GM18526 (cell line): ENCODE measurements around the gene CTDNEP1.

ENCODE experiments used
- POLR2A ChIP-seq: IDR thresholded peaks from 3 replicates; pipeline ENCODE4 v1.6.1; 2011; ENCODE audit not compliant: insufficient read length; ENCODE audit errors: extremely low read depth

CTDNEP1 gene

DNA sequence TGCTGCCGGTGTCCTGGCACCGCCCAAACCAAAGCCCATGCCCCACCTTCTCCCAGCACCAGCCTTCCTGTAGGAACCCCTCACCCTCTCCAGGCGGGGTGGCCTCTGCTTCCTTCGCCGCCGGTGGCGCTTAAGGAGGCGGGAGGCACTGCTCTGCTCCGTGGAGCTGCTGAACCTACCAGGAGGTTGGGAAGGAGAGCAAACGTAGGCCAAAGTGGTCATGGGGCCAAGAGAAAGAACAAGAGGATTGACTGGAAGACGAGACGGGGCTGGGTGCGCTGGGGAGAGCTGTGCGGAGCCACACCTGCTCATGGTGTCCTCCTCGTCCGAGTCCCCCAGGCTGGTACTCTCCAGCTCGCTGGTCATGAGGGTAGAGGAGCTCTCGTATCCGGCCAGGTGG lies 22.0 kb downstream of the CTDNEP1 start:
- TF ChIP-seq POLR2A, result no peak

- TF ChIP-seq POLR2A, result no peak
Measured at GRCh38 chr17:7228920-7229319, 22.6 kb downstream of the CTDNEP1 start.

DNA sequence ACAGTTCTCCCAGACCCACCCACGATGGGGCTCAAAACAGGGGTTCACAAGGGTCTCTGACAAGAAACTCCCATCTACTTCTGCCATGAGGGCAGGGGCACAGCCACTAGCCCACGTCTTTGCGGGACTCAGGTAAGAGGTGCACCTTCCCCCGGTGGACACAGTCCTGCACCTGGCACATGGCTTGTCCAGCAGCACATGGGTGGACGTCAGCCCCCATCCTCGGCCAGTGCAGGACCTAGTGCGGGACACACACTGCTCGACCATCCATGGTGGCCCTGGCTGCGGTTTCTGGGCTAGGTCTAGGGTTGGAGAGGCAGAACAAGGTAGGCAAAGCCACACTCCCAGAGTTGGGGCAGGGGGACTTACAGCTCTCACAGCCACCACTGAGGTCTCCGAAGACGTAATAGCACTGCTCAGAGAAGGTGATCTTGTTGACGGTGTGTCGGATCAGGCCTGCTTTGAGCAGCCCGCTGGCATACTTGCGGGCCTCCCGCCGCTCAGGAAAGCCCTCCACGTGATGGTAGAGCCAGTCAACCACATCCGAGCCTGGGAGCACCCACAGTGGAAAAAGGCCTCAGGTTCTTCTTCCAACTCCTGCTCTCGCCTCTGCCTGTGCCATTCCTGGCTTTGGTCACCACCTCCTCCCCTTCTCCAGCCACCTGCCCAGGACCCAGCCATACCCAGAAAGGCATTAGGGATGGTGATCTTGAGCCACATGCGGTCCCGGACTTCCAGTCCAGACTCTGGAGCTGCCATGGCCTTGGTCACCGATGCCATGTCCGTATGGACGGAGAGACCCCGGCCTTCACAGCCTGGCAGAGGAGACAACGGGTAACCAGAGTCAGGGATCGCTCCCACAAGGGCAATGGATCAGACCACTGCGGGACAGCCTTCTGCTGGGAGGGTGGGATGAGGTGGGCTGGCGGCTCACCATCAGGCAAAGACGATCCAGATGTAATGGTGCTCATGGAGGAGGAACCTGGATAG lies 24.5 kb downstream of the CTDNEP1 start:
- no peak for TF ChIP-seq POLR2A

GRCh38 chr17:7225711-7226331 lies 25.7 kb downstream of the CTDNEP1 start:
- no peak for TF ChIP-seq POLR2A

- no peak for TF ChIP-seq POLR2A
Measured at GRCh38 chr17:7224661-7225111, 26.8 kb downstream of the CTDNEP1 start.

GRCh38 chr17:7224110-7224509 lies 27.4 kb downstream of the CTDNEP1 start:
- TF ChIP-seq POLR2A, result no peak

DNA sequence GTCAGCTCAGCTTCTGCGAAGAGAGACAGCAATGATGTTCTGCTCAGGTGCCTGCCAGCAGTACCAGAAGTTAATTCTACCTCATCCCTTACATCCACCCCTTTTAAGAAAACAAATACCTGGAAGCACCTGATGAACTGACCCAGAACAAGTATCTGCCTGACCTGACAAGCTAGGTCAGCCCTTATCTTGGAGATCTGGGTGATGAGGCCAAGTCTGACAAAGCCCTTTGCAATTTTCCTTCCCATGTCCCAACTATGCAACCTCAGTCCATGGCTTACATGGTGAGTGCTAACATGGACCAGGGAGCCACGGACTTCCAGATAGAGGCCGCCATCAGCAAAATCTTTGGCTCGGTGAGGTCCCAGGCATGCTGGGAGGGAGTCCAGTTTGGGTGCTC lies 28.2 kb downstream of the CTDNEP1 start:
- TF ChIP-seq POLR2A, result no peak

DNA sequence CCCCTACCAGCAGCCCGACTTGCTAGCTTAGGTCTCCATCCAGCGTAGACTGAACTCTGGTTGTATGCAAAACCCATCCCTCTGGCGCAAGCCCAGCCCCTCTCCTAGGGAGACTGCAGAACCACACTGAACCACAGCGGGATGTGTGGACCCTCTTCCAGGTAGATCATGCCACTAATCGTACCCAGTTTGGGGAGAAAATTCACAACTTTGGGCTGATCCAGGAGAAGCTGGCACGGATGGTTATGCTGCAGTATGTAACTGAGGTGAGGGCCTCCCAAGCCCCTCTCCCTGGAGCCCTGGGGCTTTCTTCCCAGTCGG lies 28.6 kb downstream of the CTDNEP1 start:
- TF ChIP-seq POLR2A, result no peak

- TF ChIP-seq POLR2A, result no peak
Measured at GRCh38 chr17:7222093-7222971, 29.2 kb downstream of the CTDNEP1 start.

GRCh38 chr17:7221278-7222092 lies 30.0 kb downstream of the CTDNEP1 start:
- peak; percentile 5 for TF ChIP-seq POLR2A

DNA sequence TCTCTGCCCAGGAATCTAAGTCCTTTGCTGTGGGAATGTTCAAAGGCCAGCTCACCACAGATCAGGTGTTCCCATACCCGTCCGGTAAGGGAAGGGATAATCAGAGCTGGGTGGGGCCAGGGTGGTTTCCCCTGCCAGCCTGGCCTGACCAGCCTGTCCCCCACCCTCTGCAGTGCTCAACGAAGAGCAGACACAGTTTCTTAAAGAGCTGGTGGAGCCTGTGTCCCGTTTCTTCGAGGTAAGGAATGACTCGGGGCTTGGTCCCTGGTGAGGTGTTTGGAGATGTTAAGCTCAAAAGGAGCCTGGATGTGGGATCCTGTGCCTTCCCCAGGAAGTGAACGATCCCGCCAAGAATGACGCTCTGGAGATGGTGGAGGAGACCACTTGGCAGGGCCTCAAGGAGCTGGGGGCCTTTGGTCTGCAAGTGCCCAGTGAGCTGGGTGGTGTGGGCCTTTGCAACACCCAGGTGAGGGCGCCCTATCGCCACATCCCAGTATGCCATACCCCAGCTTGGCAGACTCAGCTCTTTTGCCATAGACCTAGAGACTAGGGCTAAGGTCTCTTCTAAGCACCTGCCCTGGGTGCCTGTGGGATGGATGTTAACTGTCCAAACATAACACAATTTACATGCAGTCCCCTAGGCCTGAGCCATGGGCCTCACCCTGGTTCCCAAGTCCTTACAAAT lies 30.8 kb downstream of the CTDNEP1 start:
- TF ChIP-seq POLR2A, result no peak

DNA sequence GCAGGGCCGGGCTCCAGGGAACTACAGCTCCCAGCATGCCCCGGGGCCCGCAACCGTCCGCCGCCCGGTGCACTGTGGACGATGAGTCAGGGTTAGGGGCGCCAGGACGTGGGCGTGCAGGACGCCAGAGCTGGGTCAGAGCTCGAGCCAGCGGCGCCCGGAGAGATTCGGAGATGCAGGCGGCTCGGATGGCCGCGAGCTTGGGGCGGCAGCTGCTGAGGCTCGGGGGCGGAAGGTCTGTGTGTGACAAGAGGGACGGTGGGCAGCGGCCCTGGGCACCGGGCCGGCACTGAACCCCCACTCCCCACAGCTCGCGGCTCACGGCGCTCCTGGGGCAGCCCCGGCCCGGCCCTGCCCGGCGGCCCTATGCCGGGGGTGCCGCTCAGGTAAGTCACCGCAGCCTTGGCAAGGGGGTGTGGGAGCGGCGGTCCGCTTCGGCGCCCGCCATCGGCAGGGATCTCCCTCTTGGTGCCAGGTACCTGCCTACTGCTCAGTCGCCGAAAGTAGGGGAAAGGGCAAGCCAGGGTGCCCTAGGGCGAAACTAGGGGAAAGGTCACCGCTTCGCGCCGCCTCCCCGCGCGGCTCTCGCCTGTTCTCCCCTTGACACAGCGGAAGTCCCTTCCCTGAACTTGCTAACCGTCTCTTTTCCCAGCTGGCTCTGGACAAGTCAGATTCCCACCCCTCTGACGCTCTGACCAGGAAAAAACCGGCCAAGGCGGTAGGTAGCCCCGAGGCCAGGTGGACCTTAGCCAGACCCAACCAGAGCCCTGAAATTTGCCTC lies 31.5 kb downstream of the CTDNEP1 start, which contains the start of the genes ACADVL and DLG4:
Gene ACADVL, plus strand, starts transcription at position 127 of the 781 bp plus-strand sequence. Its CDS starts 47 bp downstream, at position 174.
Gene DLG4, minus strand, starts transcription at position 25 of the 781 bp plus-strand sequence.
- peak; percentile 75 for TF ChIP-seq POLR2A

- TF ChIP-seq POLR2A, result no peak
Measured at GRCh38 chr17:7219229-7219811, 32.2 kb downstream of the CTDNEP1 start.
